Measurements from ENCODE around the gene ZFYVE28.
A peak's percentile ranks its signal among the peaks of the same experiment; 100 is the strongest.

ZFYVE28 gene

DNA sequence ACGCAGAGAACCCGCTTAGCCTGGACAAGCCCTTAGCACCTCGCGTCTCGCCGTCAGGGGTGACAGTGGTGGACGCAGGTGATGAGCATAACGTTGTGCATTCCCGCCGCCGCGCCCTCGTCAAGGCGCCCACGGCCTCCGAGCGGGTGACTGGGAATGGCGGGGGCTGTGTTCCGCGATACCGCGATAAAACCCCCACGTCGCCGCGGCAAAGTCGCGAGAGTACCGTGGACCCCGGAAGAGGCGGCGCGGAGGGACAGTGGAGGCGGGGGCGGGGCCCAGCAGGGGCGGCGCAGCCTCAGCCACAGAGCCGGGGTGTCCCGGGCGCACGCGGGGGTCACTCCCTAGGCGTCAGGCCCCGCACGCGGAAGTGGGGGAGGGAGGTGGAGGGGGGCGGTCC lies 53.8 kb downstream of the ZFYVE28 start:
- Histone ChIP-seq H3K4me3 (peak overlapping the region; percentile 76), H3K27ac (no peak overlapping the region)
- no peak for TF ChIP-seq CTCF (IDR thresholded peaks at IDR 0.05)
- DNase-seq (ENCODE audit: low spot score): peak; percentile 70

GRCh38 chr4:2363951-2364653 lies 54.3 kb downstream of the ZFYVE28 start:
- no peak for TF ChIP-seq CTCF (IDR thresholded peaks at IDR 0.05)
- Histone ChIP-seq H3K27ac (no peak overlapping the region), H3K4me3 (peak overlapping the region; percentile 76)
- peak; percentile 47 for DNase-seq (ENCODE audit: low spot score)

- TF ChIP-seq CTCF (IDR thresholded peaks at IDR 0.05): no peak
- Histone ChIP-seq H3K4me3 (no peak overlapping the region), H3K27ac (no peak overlapping the region)
- DNase-seq (ENCODE audit: low spot score): peak; percentile 55
These were observed 55.3 kb downstream of the ZFYVE28 start for GRCh38 chr4:2363056-2363721.

DNA sequence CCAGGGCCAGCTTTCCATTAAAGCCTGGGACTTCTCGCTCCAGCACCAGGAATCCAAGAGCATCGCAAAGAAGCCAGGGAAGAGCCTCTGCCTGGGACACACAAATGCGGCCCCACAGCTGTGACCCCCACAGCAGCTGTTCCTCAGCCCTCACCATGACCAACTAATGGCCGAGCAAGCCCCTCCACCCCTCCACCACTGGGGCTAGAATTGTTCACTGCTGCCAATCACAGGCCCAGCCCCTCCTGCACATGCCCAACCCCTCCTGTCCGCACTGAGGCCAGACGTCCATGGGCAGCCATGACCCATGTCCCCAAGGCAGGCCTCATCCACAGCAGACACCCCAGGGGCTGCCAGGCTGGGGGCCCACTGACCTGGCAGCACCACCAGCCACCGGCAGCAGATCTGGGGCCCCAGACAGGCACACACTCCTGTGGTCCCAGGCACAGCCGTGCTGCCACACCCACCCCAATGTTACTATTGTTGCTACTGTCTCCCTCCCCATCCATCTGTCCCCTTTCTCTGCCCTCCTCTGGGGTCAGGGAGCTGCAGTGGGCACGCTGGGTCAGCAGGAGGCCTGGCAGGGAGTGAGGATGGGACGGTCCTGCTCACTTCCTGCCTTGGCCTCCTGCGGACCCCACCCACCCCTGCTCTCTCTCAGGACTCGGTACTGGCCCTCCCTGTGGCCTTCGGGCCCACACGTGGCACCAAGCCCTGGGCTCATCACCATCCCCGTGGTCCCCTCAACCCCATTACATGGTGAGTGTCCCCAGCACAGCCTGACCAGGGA lies 56.0 kb downstream of the ZFYVE28 start:
- Histone ChIP-seq H3K4me3 (no peak overlapping the region), H3K27ac (no peak overlapping the region)
- peak; percentile 66 for DNase-seq (ENCODE audit: low spot score)
- TF ChIP-seq CTCF (IDR thresholded peaks at IDR 0.05): no peak

DNA sequence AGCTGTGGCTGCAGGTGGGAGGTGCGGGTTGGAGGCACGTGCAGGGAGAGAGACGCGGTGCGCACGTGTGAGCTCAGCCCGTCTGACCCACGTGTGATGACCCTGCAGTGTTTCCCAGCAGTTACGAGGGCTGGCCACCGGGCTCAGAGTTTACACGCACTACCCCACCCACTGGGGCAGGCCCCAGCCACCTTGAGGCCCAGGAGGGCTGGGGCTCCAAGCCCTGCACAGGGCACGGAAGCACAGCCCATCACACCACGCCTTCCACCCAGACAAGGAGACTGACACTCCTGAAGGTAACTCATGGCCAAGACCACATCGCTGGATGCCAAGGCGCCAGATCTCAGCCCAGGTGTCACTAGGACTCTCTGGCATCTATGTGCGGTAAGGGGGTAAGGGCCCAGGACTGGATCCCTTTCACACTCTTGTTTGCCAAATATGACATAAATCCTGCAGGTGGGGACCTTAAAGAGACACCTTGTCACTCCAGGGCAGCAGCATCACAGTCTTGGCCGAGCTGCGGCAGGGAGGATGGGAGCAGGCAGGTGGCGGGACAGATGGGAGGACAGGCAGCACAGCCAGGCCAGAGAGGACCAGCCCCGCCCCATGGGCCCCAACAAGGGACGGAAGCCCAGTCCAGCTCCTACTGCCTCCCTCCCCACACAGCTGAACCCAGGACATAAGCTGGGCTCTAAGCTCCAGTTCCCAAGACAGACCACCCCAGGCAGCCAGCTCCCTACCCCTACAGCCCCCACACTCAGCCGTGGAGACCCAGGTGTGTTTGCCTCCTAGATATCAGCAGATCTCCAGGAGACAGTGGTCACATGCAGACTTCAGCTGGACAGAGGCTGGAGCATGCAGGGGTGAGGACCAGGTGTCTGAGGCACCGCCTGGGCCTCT lies 56.8 kb downstream of the ZFYVE28 start:
- peak; percentile 45 for DNase-seq (ENCODE audit: low spot score)
- no peak for TF ChIP-seq CTCF (IDR thresholded peaks at IDR 0.05)
- H3K27ac ChIP-seq: no peak overlapping the region
- no peak overlapping the region for H3K4me3 ChIP-seq

DNA sequence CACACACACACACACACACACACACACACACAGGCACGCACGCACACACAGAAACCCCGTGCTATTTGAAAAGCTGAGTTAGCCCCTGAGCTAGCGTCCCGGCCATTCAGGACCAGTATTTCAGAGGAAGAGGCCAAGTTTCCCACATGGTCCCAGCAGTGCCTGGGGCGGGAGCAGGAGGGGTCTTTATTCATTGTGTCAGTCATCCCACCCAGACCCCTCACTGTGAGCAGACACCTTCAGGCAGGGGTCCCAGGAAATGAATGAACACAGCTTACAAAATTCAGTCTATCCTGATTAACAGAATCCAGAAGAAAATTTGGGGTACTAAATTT lies 58.1 kb downstream of the ZFYVE28 start:
- no peak overlapping the region for H3K4me3 ChIP-seq
- DNase-seq (ENCODE audit: low spot score): peak; percentile 38
- TF ChIP-seq CTCF (IDR thresholded peaks at IDR 0.05): no peak
- H3K27ac ChIP-seq: no peak overlapping the region

All from coronary artery (tissue), 2 donors.